NCI-H446 treated with DMSO at 0.1 percent for 48 hours (cell line): ENCODE measurements around the gene LLGL1.

Experiments used
- DNase-seq: peaks from one replicate; lab custom pipeline; 2025; lab: John Stamatoyannopoulos, UW

The LLGL1 gene

GRCh38 chr17:18253187-18253884, 27.9 kb downstream of the LLGL1 start:
- no peak for DNase-seq

- DNase-seq: no peak
These were observed 28.7 kb downstream of the LLGL1 start for GRCh38 chr17:18253947-18254821.

GRCh38 chr17:18254888-18255649, 29.6 kb downstream of the LLGL1 start:
- DNase-seq: no peak

- no peak for DNase-seq
These were observed 30.9 kb downstream of the LLGL1 start for GRCh38 chr17:18256351-18256750.

GRCh38 chr17:18256776-18257175, 31.3 kb downstream of the LLGL1 start:
- no peak for DNase-seq

- DNase-seq: no peak
These were observed 32.0 kb downstream of the LLGL1 start for GRCh38 chr17:18257268-18257981.

GRCh38 chr17:18257982-18258355, 32.5 kb downstream of the LLGL1 start:
- no peak for DNase-seq

- no peak for DNase-seq
These were observed 33.1 kb downstream of the LLGL1 start, which contains the start of gene FLII for GRCh38 chr17:18258356-18259038. Gene FLII (minus strand): TSS chr17:18258738. CDS start chr17:18258690, 48 bp downstream.

- no peak for DNase-seq
These were observed 34.3 kb downstream of the LLGL1 start for GRCh38 chr17:18259621-18260331.

- peak; percentile 77 for DNase-seq
These were observed 35.1 kb downstream of the LLGL1 start, which contains the start of gene MIEF2 for GRCh38 chr17:18260332-18261145. Gene MIEF2 (plus strand): TSS chr17:18260662. CDS start chr17:18262721, 2,059 bp downstream.

- DNase-seq: no peak
These were observed 35.7 kb downstream of the LLGL1 start for GRCh38 chr17:18261146-18261515.

GRCh38 chr17:18261659-18262058, 36.2 kb downstream of the LLGL1 start:
- DNase-seq: no peak

GRCh38 chr17:18262111-18262510, 36.7 kb downstream of the LLGL1 start:
- DNase-seq: no peak

- DNase-seq: no peak
These were observed 37.2 kb downstream of the LLGL1 start for GRCh38 chr17:18262641-18263040.

- DNase-seq: no peak
These were observed 38.6 kb downstream of the LLGL1 start for GRCh38 chr17:18263885-18264682.

GRCh38 chr17:18267366-18267765, 41.9 kb downstream of the LLGL1 start:
- DNase-seq: no peak

- DNase-seq: no peak
These were observed 42.7 kb downstream of the LLGL1 start for GRCh38 chr17:18267927-18268711.
